22Rv1 (cell line): ENCODE measurements around the gene RAC2.

ENCODE experiments used
- H3K27ac ChIP-seq: fragments of 450-650 bp; 2 replicates; pipeline ENCODE4 v1.5.1; 2017
- CTCF ChIP-seq: fragments of 450-650 bp; IDR thresholded peaks from 2 replicates; pipeline ENCODE4 v1.5.1; 2017; ENCODE audit warnings: mild to moderate bottlenecking
- ZFX ChIP-seq: fragments of 450-650 bp; IDR thresholded peaks from 2 replicates; pipeline ENCODE4 v1.6.1; 2017; ENCODE audit warnings: antibody characterized with exemption, borderline replicate concordance

RAC2 gene

GRCh38 chr22:37281195-37281594 is 37.1 kb upstream of the RAC2 start:
- no peak overlapping the region for H3K27ac ChIP-seq
- TF ChIP-seq ZFX (no peak), CTCF (no peak)

GRCh38 chr22:37280718-37281117 is 36.6 kb upstream of the RAC2 start:
- no peak overlapping the region for H3K27ac ChIP-seq
- TF ChIP-seq ZFX (no peak), CTCF (no peak)

- no peak overlapping the region for H3K27ac ChIP-seq
- no peak for TF ChIP-seq CTCF
- TF ChIP-seq ZFX: no peak
These were observed 35.5 kb upstream of the RAC2 start for GRCh38 chr22:37279331-37280181.

GRCh38 chr22:37278261-37278660 is 34.2 kb upstream of the RAC2 start:
- H3K27ac ChIP-seq: no peak overlapping the region
- TF ChIP-seq ZFX: no peak
- no peak for TF ChIP-seq CTCF

GRCh38 chr22:37277384-37277783 is 33.3 kb upstream of the RAC2 start:
- no peak overlapping the region for H3K27ac ChIP-seq
- TF ChIP-seq ZFX (no peak), CTCF (no peak)

- H3K27ac ChIP-seq: no peak overlapping the region
- no peak for TF ChIP-seq ZFX
- no peak for TF ChIP-seq CTCF
These were observed 32.7 kb upstream of the RAC2 start for GRCh38 chr22:37276776-37277175.

- TF ChIP-seq ZFX (no peak), CTCF (no peak)
- H3K27ac ChIP-seq: no peak overlapping the region
These were observed 31.6 kb upstream of the RAC2 start for GRCh38 chr22:37275622-37276021.
